Gastroesophageal sphincter (tissue), 4 donors: ENCODE measurements around the gene ZNF554. TPM values are rescaled to one million over a fixed set of nuclear protein-coding genes. Genes with fewer than 3 reads are reported as not detected.

ENCODE experiments used
- ATAC-seq: fragments of 150-250 bp; one replicate; pipeline ENCODE4 v1.9.1; 2016; ENCODE audit warnings: mild to moderate bottlenecking, moderate library complexity
- H3K27ac ChIP-seq, 4 donors: fragments of 200-600 bp; sonication (generic) in 3 of 4; 1 replicate in 3 of 4; 2 replicates in 1 of 4; pipeline ENCODE4 v1.5.1; 2016 to 2019
- H3K27me3 ChIP-seq: fragments of 200-600 bp; sonication (generic); one replicate; pipeline ENCODE4 v1.5.1; 2019
- H3K36me3 ChIP-seq, 2 donors: fragments of 200-600 bp; sonication (generic); one replicate each; pipeline ENCODE4 v1.5.1; 2019; ENCODE audit warnings: control low read depth in 1 of 2
- H3K4me1 ChIP-seq, 3 donors: fragments of 200-600 bp; sonication (generic); 1 replicate in 2 of 3; 2 replicates in 1 of 3; pipeline ENCODE4 v1.5.1; 2016 to 2019; ENCODE audit warnings: control low read depth in 2 of 3
- H3K4me3 ChIP-seq, 2 donors: fragments of 200-600 bp; sonication (generic); one replicate each; pipeline ENCODE4 v1.5.1; 2019; ENCODE audit warnings: mild to moderate bottlenecking in 1 of 2, moderate library complexity in 1 of 2
- H3K9me3 ChIP-seq, 3 donors: fragments of 200-600 bp; sonication (generic); one replicate each; pipeline ENCODE4 v1.5.1; 2017 to 2019; ENCODE audit warnings: control low read depth in 2 of 3
- EP300 ChIP-seq: sonication (generic); formaldehyde crosslinking; IDR thresholded peaks from one replicate; pipeline ENCODE4 v1.6.1; 2017; ENCODE audit warnings: antibody characterized with exemption, mild to moderate bottlenecking
- POLR2A ChIP-seq, 2 donors: fragments of 450-650 bp; IDR thresholded peaks; one replicate each; pipeline ENCODE4 v1.6.1; 2017; ENCODE audit warnings: antibody characterized with exemption in 2 of 2, mild to moderate bottlenecking in 2 of 2, moderate library complexity in 1 of 2
- POLR2AphosphoS5 ChIP-seq: sonication (generic); formaldehyde crosslinking; IDR thresholded peaks from one replicate; pipeline ENCODE4 v1.6.1; 2017; ENCODE audit warnings: antibody characterized with exemption
- WGBS, 2 donors: methylation state at CpG; one replicate each; pipeline ENCODE4 v1.1.5; 2018; ENCODE audit warnings: low coverage in 1 of 2; 5-methylcytosine and 5-hydroxymethylcytosine counted together
- total RNA-seq, 4 donors: library from RNA; depleted of rRNA; stranded (reverse); fragments of >200 nt; gene quantifications; one replicate each; pipeline ENCODE4 v1.1.0, GENCODE V29; 2016
- TF ChIP-seq, protein P1 (sequence below), 4 experiments: fragments of 200-600 bp in 2 of 4; fragments of 450-650 bp in 2 of 4; sonication (generic) in 1 of 4; IDR thresholded peaks; one replicate each; pipeline ENCODE4 v1.5.1; 2017 to 2019; ENCODE audit warnings: antibody characterized with exemption in 4 of 4, mild to moderate bottlenecking in 2 of 4, moderate library complexity in 2 of 4

Gene ZNF554
- total RNA-seq, 4 donors from 2014 or later = 3.5 to 7.8 (median 5.5) TPM

DNA sequence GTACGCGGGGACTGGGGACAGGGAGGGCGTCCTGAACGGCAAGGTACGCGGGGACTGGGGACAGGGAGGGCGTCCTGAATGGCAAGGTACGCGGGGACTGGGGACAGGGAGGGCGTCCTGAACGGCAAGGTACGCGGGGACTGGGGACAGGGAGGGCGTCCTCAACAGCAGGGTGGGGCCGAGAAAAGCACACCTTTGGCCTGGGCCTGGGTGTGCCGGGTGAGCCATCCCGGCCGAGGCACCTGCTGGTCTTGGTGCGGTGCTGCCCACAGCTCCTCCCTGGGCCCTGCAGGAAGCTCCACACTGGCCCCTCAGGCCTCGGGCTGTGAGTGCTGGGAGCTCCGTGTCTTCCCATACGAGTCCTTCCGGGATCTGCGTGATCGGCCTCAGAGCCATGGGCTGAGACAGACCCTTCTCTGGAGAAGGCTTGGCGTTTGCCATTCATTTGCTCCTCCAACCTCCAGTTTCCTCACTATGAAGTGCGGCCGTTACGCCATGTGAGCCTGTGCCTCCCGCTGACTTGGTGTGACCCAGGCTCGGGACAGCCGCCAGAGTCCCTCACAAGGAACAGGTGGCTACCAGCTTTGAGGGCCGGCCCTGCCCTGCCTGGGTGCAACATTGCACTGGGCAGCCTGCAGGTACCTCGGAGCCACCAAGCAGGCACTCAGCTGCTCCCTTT, 7.8 kb upstream of the ZNF554 start:
- Histone ChIP-seq H3K4me3 (no peak overlapping the region), H3K27ac (no peak overlapping the region), H3K9me3 (no peaks in the 10 kb centered on the region), H3K4me1 (no peaks in the 10 kb centered on the region), H3K36me3 (peaks cover 0 to 83% of the 10 kb centered on the region in 2 donors), H3K27me3 (no peaks in the 10 kb centered on the region)
- TF ChIP-seq, protein P1, sequence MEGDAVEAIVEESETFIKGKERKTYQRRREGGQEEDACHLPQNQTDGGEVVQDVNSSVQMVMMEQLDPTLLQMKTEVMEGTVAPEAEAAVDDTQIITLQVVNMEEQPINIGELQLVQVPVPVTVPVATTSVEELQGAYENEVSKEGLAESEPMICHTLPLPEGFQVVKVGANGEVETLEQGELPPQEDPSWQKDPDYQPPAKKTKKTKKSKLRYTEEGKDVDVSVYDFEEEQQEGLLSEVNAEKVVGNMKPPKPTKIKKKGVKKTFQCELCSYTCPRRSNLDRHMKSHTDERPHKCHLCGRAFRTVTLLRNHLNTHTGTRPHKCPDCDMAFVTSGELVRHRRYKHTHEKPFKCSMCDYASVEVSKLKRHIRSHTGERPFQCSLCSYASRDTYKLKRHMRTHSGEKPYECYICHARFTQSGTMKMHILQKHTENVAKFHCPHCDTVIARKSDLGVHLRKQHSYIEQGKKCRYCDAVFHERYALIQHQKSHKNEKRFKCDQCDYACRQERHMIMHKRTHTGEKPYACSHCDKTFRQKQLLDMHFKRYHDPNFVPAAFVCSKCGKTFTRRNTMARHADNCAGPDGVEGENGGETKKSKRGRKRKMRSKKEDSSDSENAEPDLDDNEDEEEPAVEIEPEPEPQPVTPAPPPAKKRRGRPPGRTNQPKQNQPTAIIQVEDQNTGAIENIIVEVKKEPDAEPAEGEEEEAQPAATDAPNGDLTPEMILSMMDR (IDR thresholded peaks at IDR 0.05) = no peak
- TF ChIP-seq POLR2A (IDR thresholded peaks at IDR 0.05) (no peak), EP300 (no peak)
- ATAC-seq = no peak
- 78 to 90% methylated on average over 4 to 10 of the region's 34 CpGs for WGBS, 2 donors

DNA sequence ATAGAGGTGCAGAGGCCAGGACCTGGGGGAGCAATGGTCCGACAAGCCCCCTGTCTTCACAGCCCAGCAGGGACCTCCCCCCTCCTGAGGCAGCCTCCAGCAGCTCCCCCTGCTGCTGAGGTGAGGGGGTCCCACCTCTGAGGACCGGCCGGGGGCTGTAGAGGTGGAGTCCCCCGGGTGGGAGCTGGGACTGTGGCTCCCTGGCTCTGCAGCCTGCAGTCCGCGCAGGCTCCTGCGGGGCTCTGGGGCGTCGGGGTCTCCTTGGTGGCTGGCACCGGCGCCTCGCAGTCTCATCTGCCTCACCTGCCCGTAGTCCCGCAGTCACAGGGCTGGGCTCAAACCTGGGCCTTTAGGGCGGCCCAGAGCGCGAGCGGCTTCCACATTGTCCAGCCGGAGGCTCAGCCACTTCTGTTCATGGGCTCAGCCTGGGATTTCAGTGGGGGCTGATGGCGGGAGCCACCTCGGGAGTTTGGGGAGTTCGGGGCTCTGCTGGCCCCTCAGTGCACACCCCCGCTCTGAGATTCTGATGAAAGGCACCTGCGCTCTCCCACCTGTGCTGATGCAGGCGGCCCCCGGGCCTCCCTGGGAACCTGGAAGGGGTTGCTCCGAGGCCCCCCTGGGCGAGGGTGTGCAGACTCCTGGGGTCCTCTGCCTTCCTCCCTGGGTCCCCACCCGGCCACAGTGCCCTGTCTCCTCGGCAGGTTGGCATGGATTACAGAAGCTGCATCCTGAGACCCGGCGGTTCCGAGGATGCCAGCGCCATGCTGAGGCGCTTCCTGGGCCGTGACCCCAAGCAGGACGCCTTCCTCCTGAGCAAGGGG, 7.0 kb upstream of the ZNF554 start:
- WGBS, 2 donors = no CpG with 5 or more reads among the region's 37 CpGs
- Histone ChIP-seq H3K36me3 (peaks cover 0 to 76% of the 10 kb centered on the region in 2 donors), H3K9me3 (no peaks in the 10 kb centered on the region), H3K4me1 (no peaks in the 10 kb centered on the region), H3K27me3 (no peaks in the 10 kb centered on the region), H3K4me3 (no peak overlapping the region), H3K27ac (no peak overlapping the region)
- TF ChIP-seq, protein P1 (IDR thresholded peaks at IDR 0.05) = no peak
- TF ChIP-seq EP300 (no peak), POLR2AphosphoS5 (no peak), POLR2A (IDR thresholded peaks at IDR 0.05) (no peak)
- ATAC-seq = no peak

DNA sequence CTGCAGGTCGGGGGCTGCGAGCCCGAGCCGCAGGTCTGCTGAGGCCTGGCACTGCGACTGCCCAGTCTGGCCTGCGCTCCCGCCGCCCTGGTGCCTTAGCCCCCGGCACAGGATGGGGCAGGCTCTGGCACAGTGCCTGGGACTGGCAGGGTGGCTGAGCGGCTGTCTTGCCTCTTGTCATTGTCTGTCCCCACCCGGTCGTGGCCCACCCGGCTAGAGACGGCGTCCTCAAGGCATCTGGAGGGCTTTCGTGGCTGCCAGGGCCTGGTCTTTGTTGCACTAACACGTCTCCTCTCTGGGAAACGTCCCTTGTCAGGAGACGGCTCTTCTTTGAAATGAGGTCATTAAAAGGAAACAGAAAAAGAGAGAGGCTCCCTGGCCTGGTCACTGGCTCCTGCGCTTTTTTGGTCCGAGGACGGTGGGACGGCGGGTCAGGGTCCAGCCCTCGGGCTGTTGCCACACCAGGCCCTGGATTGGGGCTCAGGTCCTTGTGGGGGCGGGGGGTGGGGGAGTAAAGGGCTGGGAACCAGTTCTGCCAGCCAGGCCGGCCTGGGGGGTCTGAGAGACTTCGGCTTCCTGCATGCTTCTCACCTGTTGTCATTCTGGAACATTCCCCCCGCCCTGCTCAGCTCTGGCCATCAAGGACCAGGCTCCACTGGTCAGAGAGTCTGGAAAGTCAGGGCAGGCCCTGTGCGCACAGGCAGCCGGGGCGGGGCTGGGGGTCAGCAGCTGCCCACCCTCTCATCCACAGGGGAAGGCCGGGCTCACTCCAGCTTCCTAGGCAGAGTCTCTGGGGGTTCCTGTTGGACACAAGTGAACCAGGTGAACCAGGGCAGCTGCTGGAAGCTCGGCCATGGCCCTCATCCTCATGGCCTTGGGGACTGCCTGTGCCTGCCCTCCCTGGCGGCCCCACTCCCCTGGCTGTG, 6.2 kb upstream of the ZNF554 start:
- WGBS, 2 donors = 70% methylated on average over 2 of the region's 35 CpGs; no CpG with 5 or more reads in 1 of the 2 donors

DNA sequence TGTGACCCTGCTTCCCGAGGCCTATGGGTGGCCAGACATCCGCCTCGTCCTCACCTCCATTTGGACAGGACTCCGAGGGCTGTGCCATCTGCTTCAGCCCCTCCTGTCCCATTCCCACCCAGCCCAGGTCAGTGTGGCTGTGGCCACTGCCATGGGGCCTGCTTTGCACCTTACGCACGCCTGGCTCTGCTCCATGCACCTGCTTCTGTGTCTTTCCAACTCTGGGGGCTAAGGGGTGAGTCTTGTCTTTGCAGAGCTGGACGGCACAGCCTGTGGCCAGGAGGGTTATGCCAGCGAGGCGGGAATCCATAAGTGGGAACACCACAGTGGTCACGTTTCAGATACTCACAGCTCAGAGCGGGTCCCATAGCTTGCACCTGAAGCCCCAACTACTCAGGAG, 5.2 kb upstream of the ZNF554 start:
- no CpG with 5 or more reads among the region's 11 CpGs for WGBS, 2 donors
- ATAC-seq = no peak
- no peaks in the 10 kb centered on the region for H3K9me3 ChIP-seq
- H3K27me3 ChIP-seq = no peaks in the 10 kb centered on the region
- no peak overlapping the region for H3K27ac ChIP-seq
- H3K4me1 ChIP-seq = no peaks in the 10 kb centered on the region
- peaks cover 0 to 58% of the 10 kb centered on the region in 2 donors for H3K36me3 ChIP-seq
- TF ChIP-seq, protein P1 (IDR thresholded peaks at IDR 0.05) = no peak
- TF ChIP-seq POLR2A (IDR thresholded peaks at IDR 0.05) = no peak
- no peak for TF ChIP-seq POLR2AphosphoS5
- TF ChIP-seq EP300 = no peak
- no peak overlapping the region for H3K4me3 ChIP-seq

More for the DNA sequence above, 6.2 kb upstream of the ZNF554 start:
- Histone ChIP-seq H3K4me3 (no peak overlapping the region), H3K27me3 (no peaks in the 10 kb centered on the region), H3K4me1 (no peaks in the 10 kb centered on the region), H3K9me3 (no peaks in the 10 kb centered on the region), H3K27ac (no peak overlapping the region), H3K36me3 (peaks cover 0 to 67% of the 10 kb centered on the region in 2 donors)
- TF ChIP-seq POLR2A (IDR thresholded peaks at IDR 0.05) (no peak), POLR2AphosphoS5 (no peak), EP300 (no peak)
- TF ChIP-seq, protein P1 (IDR thresholded peaks at IDR 0.05) = no peak
- no peak for ATAC-seq
